RWPE2 (cell line): ENCODE results near the gene TNNT2.

Source experiments
- ATAC-seq: fragments of 200-7000 bp; cut with Tn5 transposase; 3 replicates; pipeline ENCODE4 v1.9.1; 2021; ENCODE audit warnings: low read depth
- DNase-seq: peaks from one replicate; pipeline ENCODE4 v3.0.0-alpha.2; 2020; ENCODE audit warnings: low spot score
- H3K27ac ChIP-seq: fragments of 450-650 bp; 2 replicates; pipeline ENCODE4 v1.5.1; 2017; ENCODE audit warnings: mild to moderate bottlenecking; ENCODE audit not compliant: poor library complexity, severe bottlenecking
- H3K27me3 ChIP-seq: fragments of 250-450 bp; sonication (Bioruptor Pico); 2 replicates; pipeline ENCODE4 v1.5.1; 2021; ENCODE audit warnings: mild to moderate bottlenecking, moderate library complexity; ENCODE audit not compliant: insufficient read depth, poor library complexity, severe bottlenecking
- H3K36me3 ChIP-seq: fragments of 250-450 bp; sonication (Bioruptor Pico); 2 replicates; pipeline ENCODE4 v1.5.1; 2020; ENCODE audit warnings: low read depth, mild to moderate bottlenecking, moderate library complexity
- H3K4me1 ChIP-seq: fragments of 250-450 bp; sonication (Bioruptor Pico); 2 replicates; pipeline ENCODE4 v1.5.1; 2021; ENCODE audit warnings: mild to moderate bottlenecking, moderate library complexity; ENCODE audit not compliant: insufficient read depth, poor library complexity, severe bottlenecking
- H3K4me3 ChIP-seq: fragments of 250-450 bp; sonication (Bioruptor Pico); 2 replicates; pipeline ENCODE4 v1.5.1; 2021; ENCODE audit warnings: mild to moderate bottlenecking, moderate library complexity; ENCODE audit not compliant: severe bottlenecking
- H3K9me3 ChIP-seq: fragments of 250-450 bp; sonication (Bioruptor Pico); 2 replicates; pipeline ENCODE4 v1.5.1; 2021; ENCODE audit warnings: mild to moderate bottlenecking, moderate library complexity; ENCODE audit not compliant: severe bottlenecking
- TF ChIP-seq, protein P1 (sequence below): fragments of 450-650 bp; IDR thresholded peaks from one replicate; pipeline ENCODE4 v1.5.1; 2017; ENCODE audit warnings: mild to moderate bottlenecking, moderate library complexity; ENCODE audit not compliant: poor library complexity, severe bottlenecking

The TNNT2 gene

DNA sequence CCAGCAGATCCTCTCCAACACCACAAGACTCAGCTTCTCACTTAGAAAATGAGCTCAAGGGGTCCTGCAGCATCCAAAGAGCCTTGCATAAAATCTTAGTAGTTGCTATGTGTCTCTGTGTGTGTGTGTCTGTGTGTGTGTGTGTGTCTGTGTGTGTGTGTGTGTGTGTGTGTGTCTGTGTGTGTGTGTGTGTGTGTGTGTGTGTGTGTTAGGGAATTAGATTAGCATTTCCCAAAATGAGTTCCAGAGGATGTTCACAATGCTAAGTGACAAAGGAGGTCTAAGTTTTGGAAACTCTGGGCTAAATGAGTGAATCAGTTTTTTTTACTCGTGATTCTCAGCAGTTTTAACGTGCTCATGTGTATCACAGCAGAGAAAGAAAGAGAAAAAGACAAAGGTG, 30.5 kb downstream of the TNNT2 start:
- TF ChIP-seq, protein P1, sequence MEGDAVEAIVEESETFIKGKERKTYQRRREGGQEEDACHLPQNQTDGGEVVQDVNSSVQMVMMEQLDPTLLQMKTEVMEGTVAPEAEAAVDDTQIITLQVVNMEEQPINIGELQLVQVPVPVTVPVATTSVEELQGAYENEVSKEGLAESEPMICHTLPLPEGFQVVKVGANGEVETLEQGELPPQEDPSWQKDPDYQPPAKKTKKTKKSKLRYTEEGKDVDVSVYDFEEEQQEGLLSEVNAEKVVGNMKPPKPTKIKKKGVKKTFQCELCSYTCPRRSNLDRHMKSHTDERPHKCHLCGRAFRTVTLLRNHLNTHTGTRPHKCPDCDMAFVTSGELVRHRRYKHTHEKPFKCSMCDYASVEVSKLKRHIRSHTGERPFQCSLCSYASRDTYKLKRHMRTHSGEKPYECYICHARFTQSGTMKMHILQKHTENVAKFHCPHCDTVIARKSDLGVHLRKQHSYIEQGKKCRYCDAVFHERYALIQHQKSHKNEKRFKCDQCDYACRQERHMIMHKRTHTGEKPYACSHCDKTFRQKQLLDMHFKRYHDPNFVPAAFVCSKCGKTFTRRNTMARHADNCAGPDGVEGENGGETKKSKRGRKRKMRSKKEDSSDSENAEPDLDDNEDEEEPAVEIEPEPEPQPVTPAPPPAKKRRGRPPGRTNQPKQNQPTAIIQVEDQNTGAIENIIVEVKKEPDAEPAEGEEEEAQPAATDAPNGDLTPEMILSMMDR, result no peak
- ATAC-seq, result no peak

DNA sequence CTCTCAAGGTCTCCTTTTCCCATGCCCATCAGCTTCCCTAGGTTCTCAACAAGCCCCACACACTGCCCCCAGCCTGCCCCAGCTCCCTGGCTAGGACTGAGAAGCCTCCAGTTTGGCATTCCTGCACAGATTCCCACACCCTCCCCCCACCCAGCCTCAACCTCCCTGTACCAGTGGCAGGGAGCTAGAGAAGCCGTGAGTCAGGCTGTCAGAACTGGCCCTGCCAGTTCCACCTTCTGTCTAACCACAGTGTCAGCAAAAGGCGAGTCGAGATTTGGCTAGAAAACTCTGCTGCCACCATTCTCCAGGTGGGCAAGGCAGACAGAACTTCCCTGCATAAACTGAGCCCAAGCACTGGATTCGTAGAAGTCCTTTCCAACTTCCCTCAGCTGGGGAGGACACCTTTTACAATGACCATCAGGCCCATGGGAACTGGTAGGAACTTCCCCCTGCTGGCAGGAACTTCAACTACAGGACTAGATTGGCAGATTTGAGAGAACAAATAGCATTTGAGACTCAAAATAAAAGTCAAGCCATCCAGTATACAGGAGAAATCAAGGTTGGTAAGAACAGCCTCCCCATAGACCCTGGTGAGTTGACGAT, 31.0 kb downstream of the TNNT2 start:
- TF ChIP-seq, protein P1, result peak; percentile 78
- no peak overlapping the region for H3K4me3 ChIP-seq
- DNase-seq (no peak), ATAC-seq (peak; percentile 62; the same call in 2 of the 3 replicates)
- no peak overlapping the region for H3K27ac ChIP-seq
- H3K27me3 ChIP-seq, result no peaks in the 10 kb centered on the region
- H3K36me3 ChIP-seq, result no peaks in the 10 kb centered on the region
- H3K4me1 ChIP-seq, result peaks cover 8% of the 10 kb centered on the region
- no peaks in the 10 kb centered on the region for H3K9me3 ChIP-seq

More for the DNA sequence above, 30.5 kb downstream of the TNNT2 start:
- Histone ChIP-seq H3K36me3 (no peaks in the 10 kb centered on the region), H3K9me3 (no peaks in the 10 kb centered on the region), H3K4me1 (peaks cover 8% of the 10 kb centered on the region), H3K27ac (no peak overlapping the region), H3K27me3 (no peaks in the 10 kb centered on the region), H3K4me3 (no peak overlapping the region)
- DNase-seq, result no peak

DNA sequence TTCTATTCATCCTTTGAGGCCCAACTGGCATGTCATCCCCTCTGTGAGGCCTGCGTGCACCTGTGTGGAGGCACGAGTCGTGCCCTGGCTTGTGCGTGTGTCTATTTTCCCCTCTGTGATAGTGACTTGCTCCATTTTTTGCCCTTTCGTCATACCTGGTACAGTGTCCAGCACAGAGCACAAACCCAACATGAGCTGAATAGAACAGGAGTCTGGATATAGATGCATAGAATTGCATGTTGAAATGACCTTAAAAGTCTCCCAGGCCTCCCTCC, 32.5 kb downstream of the TNNT2 start:
- Histone ChIP-seq H3K27me3 (no peaks in the 10 kb centered on the region), H3K27ac (no peak overlapping the region), H3K9me3 (peaks cover 2% of the 10 kb centered on the region), H3K4me3 (no peak overlapping the region), H3K36me3 (no peaks in the 10 kb centered on the region), H3K4me1 (peaks cover 8% of the 10 kb centered on the region)
- DNase-seq (no peak), ATAC-seq (no peak)
- TF ChIP-seq, protein P1, result no peak

DNA sequence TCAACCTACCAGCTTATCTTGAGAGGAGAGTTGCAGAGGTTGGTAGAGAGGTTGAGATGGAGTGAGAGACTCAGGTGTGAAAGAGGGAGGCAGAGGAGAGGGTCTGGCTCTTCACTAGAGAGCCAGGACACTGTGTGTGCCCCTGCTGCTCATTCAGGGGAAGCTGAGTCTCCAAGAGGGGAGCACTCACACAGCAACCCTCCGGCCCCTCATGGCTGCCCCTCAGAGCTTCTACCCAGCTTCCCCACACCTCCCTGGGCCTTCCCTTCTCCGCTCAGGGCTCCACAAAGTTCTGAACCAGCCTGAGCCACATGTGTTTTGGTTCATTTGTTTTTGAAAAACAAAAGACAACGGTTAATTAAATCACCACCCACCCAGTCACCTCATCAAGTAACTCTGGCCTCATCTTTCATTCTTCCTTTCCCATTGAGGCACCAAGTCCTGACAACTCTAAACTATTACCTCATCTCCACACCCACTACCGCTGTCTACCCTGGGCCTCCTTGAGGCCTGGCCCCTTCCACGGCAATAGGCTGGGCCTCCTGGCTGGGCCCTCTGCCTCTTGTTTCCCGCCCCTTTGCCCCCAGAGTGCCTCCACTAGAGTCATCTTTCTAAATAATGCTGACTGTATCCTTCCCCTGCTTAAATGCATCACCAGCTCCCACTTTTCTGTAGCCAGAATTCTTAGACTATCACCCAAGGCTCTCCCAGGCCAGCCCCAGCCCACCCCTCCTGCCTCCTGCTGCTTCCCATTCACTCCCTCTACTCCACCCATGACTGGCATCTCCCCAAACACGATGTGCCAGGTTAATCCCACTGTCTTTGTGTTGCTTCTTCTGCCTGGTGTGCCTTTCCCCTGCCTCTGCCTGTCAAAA, 33.0 kb downstream of the TNNT2 start:
- peaks cover 2% of the 10 kb centered on the region for H3K9me3 ChIP-seq
- H3K4me3 ChIP-seq, result no peak overlapping the region
- no peaks in the 10 kb centered on the region for H3K27me3 ChIP-seq
- no peak overlapping the region for H3K27ac ChIP-seq
- H3K36me3 ChIP-seq, result no peaks in the 10 kb centered on the region
- DNase-seq (no peak), ATAC-seq (no peak)
- TF ChIP-seq, protein P1, result no peak
- peaks cover 8% of the 10 kb centered on the region for H3K4me1 ChIP-seq

DNA sequence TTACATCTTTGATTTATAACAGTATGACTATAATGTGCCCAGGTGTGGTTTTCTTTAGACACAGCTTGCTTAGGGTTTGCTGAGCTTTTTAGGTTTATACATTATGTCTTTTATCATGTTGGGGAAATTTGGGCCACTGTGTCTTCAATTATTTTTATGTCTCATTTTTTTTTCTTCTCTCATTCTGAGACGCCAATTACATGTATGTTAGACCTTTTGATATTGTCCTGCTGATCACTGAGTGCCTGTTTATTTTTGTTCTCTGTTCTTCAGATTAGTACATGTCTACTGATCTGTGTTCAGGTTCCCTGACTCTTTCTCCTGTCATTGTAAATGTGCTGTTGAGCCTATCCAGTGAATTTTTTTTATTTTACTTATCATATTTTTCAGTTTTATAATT, 36.1 kb downstream of the TNNT2 start:
- ATAC-seq, result no peak
- Histone ChIP-seq H3K36me3 (no peaks in the 10 kb centered on the region), H3K27me3 (no peaks in the 10 kb centered on the region), H3K9me3 (peaks cover 2% of the 10 kb centered on the region), H3K4me1 (peaks cover 2% of the 10 kb centered on the region), H3K27ac (no peak overlapping the region), H3K4me3 (no peak overlapping the region)
- DNase-seq, result no peak
- TF ChIP-seq, protein P1, result no peak
